OCI-LY7 (cell line): ENCODE results near the gene HDAC9.

ENCODE experiments used
- CTCF ChIP-seq: fragments of 200-600 bp; sonication (generic); conservative IDR thresholded peaks from 2 replicates; pipeline ENCODE4 v1.5.1; 2014; ENCODE audit warnings: mild to moderate bottlenecking, antibody characterized with exemption, low read length, moderate library complexity, mixed read lengths
- EZH2phosphoT487 ChIP-seq: fragments of 200-600 bp; sonication (generic); IDR thresholded peaks from 2 replicates; pipeline ENCODE4 v1.6.1; 2018; ENCODE audit warnings: low read depth, borderline replicate concordance, mild to moderate bottlenecking, mixed run types, antibody characterized with exemption, low read length, moderate library complexity, mixed read lengths

- TF ChIP-seq CTCF (no peak), EZH2phosphoT487 (no peak)
Measured at GRCh38 chr7:18940593-18941134, 445.1 kb downstream of the HDAC9 start.
